Karpas-422 (cell line): ENCODE data around the gene APCDD1. TPM values are rescaled to one million over a fixed set of nuclear protein-coding genes. Genes with fewer than 3 reads are reported as not detected.
A peak's percentile ranks its signal among the peaks of the same experiment; 100 is the strongest.

Experiments used
- DNase-seq: peaks from one replicate; pipeline ENCODE4 v3.0.0-alpha.2; 2015
- H2AFZ ChIP-seq: fragments of 200-600 bp; sonication (generic); 2 replicates; pipeline ENCODE4 v1.6.1; 2014; ENCODE audit warnings: antibody characterized with exemption, low read length, mixed read lengths
- H3K27ac ChIP-seq: fragments of 200-600 bp; sonication (generic); 2 replicates; pipeline ENCODE4 v1.5.1; 2014; ENCODE audit warnings: mild to moderate bottlenecking, low read length, moderate library complexity
- H3K27me3 ChIP-seq: fragments of 200-600 bp; sonication (generic); 2 replicates; pipeline ENCODE4 v1.6.1; 2014; ENCODE audit warnings: low read length, mixed read lengths
- H3K36me3 ChIP-seq: fragments of 200-600 bp; sonication (generic); 2 replicates; pipeline ENCODE4 v1.6.1; 2014; ENCODE audit warnings: low read length, mixed read lengths; ENCODE audit not compliant: insufficient read depth
- H3K4me1 ChIP-seq: fragments of 200-600 bp; sonication (generic); 2 replicates; pipeline ENCODE4 v1.6.1; 2014; ENCODE audit warnings: mild to moderate bottlenecking, low read length, mixed read lengths
- H3K4me2 ChIP-seq: fragments of 200-600 bp; sonication (generic); 2 replicates; pipeline ENCODE4 v1.6.1; 2014; ENCODE audit warnings: low read length, low read depth, mild to moderate bottlenecking; ENCODE audit not compliant: poor library complexity, severe bottlenecking
- H3K4me3 ChIP-seq: fragments of 200-600 bp; sonication (generic); 2 replicates; pipeline ENCODE4 v1.5.1; 2014; ENCODE audit warnings: mild to moderate bottlenecking, antibody characterized with exemption, low read length, mixed read lengths
- H3K79me2 ChIP-seq: fragments of 200-600 bp; sonication (generic); 2 replicates; pipeline ENCODE4 v1.6.1; 2014; ENCODE audit warnings: mild to moderate bottlenecking, low read length, mixed read lengths
- H3K9ac ChIP-seq: fragments of 200-600 bp; sonication (generic); 2 replicates; pipeline ENCODE4 v1.6.0; 2014; ENCODE audit warnings: low read length
- H3K9me2 ChIP-seq: fragments of 200-600 bp; sonication (generic), shearing (Covaris generic); replicated peaks from 2 replicates; pipeline ENCODE4 v1.6.0; 2014; ENCODE audit warnings: mild to moderate bottlenecking, low read length, moderate library complexity; ENCODE audit not compliant: insufficient read depth
- H3K9me3 ChIP-seq: fragments of 300-700, 200-600 bp; sonication (generic); 2 replicates; pipeline ENCODE4 v1.6.1; 2014; ENCODE audit warnings: low read length, mixed read lengths
- H4K20me1 ChIP-seq: fragments of 200-600 bp; sonication (generic); 2 replicates; pipeline ENCODE4 v1.6.1; 2014; ENCODE audit warnings: mild to moderate bottlenecking, antibody characterized with exemption, low read length, low read depth; ENCODE audit not compliant: insufficient read depth
- total RNA-seq: library from RNA; depleted of rRNA; stranded (reverse); fragments of >200 nt; shearing (Covaris generic); gene quantifications from 2 replicates; pipeline ENCODE4 v1.2.3, GENCODE V29; 2014; ENCODE audit warnings: low replicate concordance

APCDD1 gene
- total RNA-seq, 1 experiment from 2014 or later = not detected

DNA sequence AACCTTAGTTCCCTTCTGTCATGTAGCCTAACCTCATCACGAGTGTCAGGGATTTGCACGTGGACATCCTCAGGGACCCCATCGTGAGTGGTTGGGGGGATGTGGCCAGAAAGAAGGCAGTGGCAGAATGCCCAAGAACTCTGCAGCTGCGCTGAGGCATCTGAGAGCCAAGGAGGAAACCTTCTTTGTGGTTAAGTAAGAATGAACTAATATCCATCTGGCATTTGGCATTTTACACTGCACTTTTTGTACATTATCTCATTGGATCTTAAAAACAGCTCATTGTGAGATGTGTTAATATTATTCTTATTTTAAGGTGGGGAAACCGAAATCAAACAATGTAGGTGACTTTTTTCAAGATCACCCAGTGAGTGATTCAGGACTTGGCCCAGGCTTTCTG is 32.6 kb upstream of the APCDD1 start:
- Histone ChIP-seq H3K9me3 (no peaks in the 10 kb centered on the region), H3K4me3 (no peak overlapping the region), H3K4me2 (no peak overlapping the region), H3K4me1 (peaks cover 16% of the 10 kb centered on the region), H4K20me1 (no peaks in the 10 kb centered on the region), H2AFZ (no peak overlapping the region), H3K36me3 (no peaks in the 10 kb centered on the region), H3K9ac (no peak overlapping the region), H3K27ac (no peak overlapping the region), H3K79me2 (no peaks in the 10 kb centered on the region), H3K9me2 (no peaks in the 10 kb centered on the region), H3K27me3 (no peaks in the 10 kb centered on the region)
- no peak for DNase-seq

DNA sequence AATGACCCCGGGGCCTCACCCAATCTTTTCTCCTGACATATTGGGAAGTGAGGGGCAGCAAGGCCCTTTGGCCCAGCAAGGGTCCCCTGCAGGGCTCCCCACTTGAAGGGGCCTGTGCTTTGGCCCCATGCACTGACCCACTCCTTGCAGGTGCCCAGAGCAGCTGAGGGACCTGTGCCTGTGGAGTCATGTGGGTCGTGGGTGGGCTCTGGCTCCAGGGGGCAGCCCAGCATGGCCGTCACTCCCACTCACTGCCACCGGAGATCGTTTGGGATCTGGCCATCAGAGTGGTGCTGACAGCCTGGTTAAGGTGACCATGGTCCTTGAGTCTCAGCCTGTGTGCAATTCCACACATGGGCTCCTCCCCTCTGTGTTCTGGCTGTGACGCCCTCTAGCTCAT is 31.7 kb upstream of the APCDD1 start:
- DNase-seq = no peak
- H3K36me3 ChIP-seq = no peaks in the 10 kb centered on the region
- H3K9me3 ChIP-seq = no peaks in the 10 kb centered on the region
- no peak overlapping the region for H3K9ac ChIP-seq
- H2AFZ ChIP-seq = no peak overlapping the region
- H3K4me3 ChIP-seq = no peak overlapping the region
- H3K79me2 ChIP-seq = no peaks in the 10 kb centered on the region
- no peak overlapping the region for H3K4me2 ChIP-seq
- H3K27ac ChIP-seq = no peak overlapping the region
- no peaks in the 10 kb centered on the region for H3K9me2 ChIP-seq
- no peaks in the 10 kb centered on the region for H3K27me3 ChIP-seq
- H3K4me1 ChIP-seq = peaks cover 16% of the 10 kb centered on the region
- H4K20me1 ChIP-seq = no peaks in the 10 kb centered on the region

DNA sequence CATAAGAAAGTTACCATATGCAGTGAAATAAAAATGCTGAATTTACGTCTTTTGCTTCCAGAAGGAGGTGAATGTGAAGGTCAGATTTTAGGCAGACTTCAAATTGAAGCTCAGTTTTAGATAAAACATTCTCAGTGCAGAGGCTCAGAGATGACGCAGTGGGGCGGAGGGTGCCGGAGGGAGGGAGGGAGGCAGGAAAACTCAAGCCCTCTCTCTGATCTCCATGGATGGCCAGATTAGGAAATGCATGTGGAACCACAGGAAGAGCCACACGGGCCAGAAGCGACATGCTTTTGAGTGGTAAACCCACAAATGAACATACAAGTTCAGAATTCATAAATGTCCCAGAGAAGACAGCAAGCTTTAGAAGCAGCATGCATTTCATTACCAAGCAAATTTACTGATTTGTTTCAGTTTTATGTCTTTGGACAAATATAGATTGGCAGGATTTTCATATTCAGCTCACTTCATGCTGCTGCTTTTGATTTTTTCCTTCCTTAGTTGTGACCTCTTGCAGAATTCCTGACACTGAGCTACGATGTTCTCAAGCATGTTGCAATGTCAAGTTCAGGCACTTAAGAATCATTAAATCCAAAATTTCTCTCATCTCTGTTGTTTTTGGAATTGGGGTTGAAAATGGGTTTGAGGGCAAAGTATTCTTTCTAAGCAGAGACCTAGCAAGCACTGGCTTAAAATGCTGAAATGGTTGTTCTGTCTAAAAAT is 29.7 kb upstream of the APCDD1 start:
- no peaks in the 10 kb centered on the region for H3K9me2 ChIP-seq
- no peaks in the 10 kb centered on the region for H3K9me3 ChIP-seq
- H3K9ac ChIP-seq = no peak overlapping the region
- no peaks in the 10 kb centered on the region for H3K79me2 ChIP-seq
- H3K27me3 ChIP-seq = no peaks in the 10 kb centered on the region
- H3K27ac ChIP-seq = no peak overlapping the region
- DNase-seq = no peak
- H3K4me3 ChIP-seq = no peak overlapping the region
- no peaks in the 10 kb centered on the region for H3K36me3 ChIP-seq
- peaks cover 16% of the 10 kb centered on the region for H3K4me1 ChIP-seq
- no peaks in the 10 kb centered on the region for H4K20me1 ChIP-seq
- peak overlapping the region; percentile 28 for H3K4me2 ChIP-seq
- no peak overlapping the region for H2AFZ ChIP-seq

GRCh38 chr18:10430677-10431076 is 23.8 kb upstream of the APCDD1 start:
- Histone ChIP-seq H3K36me3 (no peaks in the 10 kb centered on the region), H4K20me1 (no peaks in the 10 kb centered on the region), H3K9ac (no peak overlapping the region), H3K4me2 (no peak overlapping the region), H3K27ac (no peak overlapping the region), H3K4me1 (no peaks in the 10 kb centered on the region), H3K9me3 (no peaks in the 10 kb centered on the region), H3K9me2 (no peaks in the 10 kb centered on the region), H3K4me3 (no peak overlapping the region), H2AFZ (no peak overlapping the region), H3K27me3 (no peaks in the 10 kb centered on the region), H3K79me2 (no peaks in the 10 kb centered on the region)
- DNase-seq = no peak

DNA sequence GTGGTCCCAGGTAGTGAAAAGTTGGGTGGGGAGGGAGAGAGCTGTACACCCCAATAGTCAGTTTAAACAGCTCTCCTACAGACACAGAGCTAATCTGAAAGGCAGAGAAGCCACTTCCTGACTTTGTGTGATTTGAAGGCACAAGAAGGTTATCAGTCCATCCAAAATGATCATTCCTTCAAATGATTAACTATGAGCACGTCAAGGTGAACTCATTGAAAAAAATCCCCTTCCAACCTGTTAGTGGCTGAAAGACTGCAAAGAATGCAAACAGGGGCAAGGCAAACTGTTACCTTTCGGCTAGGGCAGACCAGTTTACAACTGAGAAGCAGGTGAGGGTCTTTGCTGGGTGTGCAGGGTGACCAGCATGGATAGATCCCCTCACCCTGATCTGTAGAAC is 22.8 kb upstream of the APCDD1 start:
- Histone ChIP-seq H3K9me3 (no peaks in the 10 kb centered on the region), H2AFZ (no peak overlapping the region), H3K36me3 (no peaks in the 10 kb centered on the region), H3K4me1 (no peaks in the 10 kb centered on the region), H3K27ac (no peak overlapping the region), H3K79me2 (no peaks in the 10 kb centered on the region), H3K4me3 (no peak overlapping the region), H4K20me1 (no peaks in the 10 kb centered on the region), H3K27me3 (no peaks in the 10 kb centered on the region), H3K9me2 (no peaks in the 10 kb centered on the region), H3K4me2 (no peak overlapping the region), H3K9ac (no peak overlapping the region)
- no peak for DNase-seq

DNA sequence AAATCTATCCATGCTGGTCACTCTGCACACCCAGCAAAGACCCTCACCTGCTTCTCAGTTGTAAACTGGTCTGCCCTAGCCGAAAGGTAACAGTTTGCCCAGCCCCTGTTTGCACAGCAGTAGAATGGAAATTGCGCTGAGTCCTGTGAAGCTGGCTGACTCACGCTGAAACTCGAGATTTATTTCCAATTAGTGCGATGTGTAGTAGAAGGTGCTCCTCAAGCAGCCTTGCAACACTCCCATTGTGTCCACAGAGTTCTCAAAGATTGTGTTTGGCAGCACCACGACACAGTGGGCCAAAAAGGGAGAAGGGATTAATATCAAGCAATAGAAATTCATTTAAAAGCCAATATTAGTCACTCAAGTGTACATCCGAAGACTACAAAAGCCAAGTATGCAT is 21.7 kb upstream of the APCDD1 start:
- no peaks in the 10 kb centered on the region for H3K9me2 ChIP-seq
- H3K4me2 ChIP-seq = no peak overlapping the region
- no peaks in the 10 kb centered on the region for H3K79me2 ChIP-seq
- H2AFZ ChIP-seq = no peak overlapping the region
- peaks cover under 1% of the 10 kb centered on the region for H3K4me1 ChIP-seq
- H3K9me3 ChIP-seq = no peaks in the 10 kb centered on the region
- no peak for DNase-seq
- no peaks in the 10 kb centered on the region for H3K27me3 ChIP-seq
- no peaks in the 10 kb centered on the region for H3K36me3 ChIP-seq
- no peak overlapping the region for H3K27ac ChIP-seq
- H4K20me1 ChIP-seq = no peaks in the 10 kb centered on the region
- H3K4me3 ChIP-seq = no peak overlapping the region
- H3K9ac ChIP-seq = no peak overlapping the region

- H3K27ac ChIP-seq = no peak overlapping the region
- no peaks in the 10 kb centered on the region for H3K27me3 ChIP-seq
- H3K9me3 ChIP-seq = no peaks in the 10 kb centered on the region
- H3K4me3 ChIP-seq = no peak overlapping the region
- peaks cover 10% of the 10 kb centered on the region for H3K4me1 ChIP-seq
- H3K9ac ChIP-seq = no peak overlapping the region
- no peak overlapping the region for H2AFZ ChIP-seq
- DNase-seq = no peak
- H4K20me1 ChIP-seq = no peaks in the 10 kb centered on the region
- H3K9me2 ChIP-seq = no peaks in the 10 kb centered on the region
- H3K4me2 ChIP-seq = no peak overlapping the region
- no peaks in the 10 kb centered on the region for H3K79me2 ChIP-seq
- H3K36me3 ChIP-seq = no peaks in the 10 kb centered on the region
These were observed 18.3 kb upstream of the APCDD1 start for GRCh38 chr18:10436160-10436559.

GRCh38 chr18:10437837-10438236 is 16.6 kb upstream of the APCDD1 start:
- Histone ChIP-seq H3K27ac (no peak overlapping the region), H3K36me3 (no peaks in the 10 kb centered on the region), H3K9me3 (no peaks in the 10 kb centered on the region), H3K9ac (no peak overlapping the region), H3K4me3 (no peak overlapping the region), H2AFZ (no peak overlapping the region), H3K4me1 (peaks cover 26% of the 10 kb centered on the region), H3K4me2 (no peak overlapping the region), H3K27me3 (no peaks in the 10 kb centered on the region), H3K79me2 (no peaks in the 10 kb centered on the region), H3K9me2 (no peaks in the 10 kb centered on the region), H4K20me1 (no peaks in the 10 kb centered on the region)
- DNase-seq = no peak
